AG20443 (cell line): ENCODE results near the gene IFNAR2.
"Not testable (repeated sequence)": the region's sequence is repeated elsewhere in the genome, so short reads cannot be mapped to it uniquely, and the experiment has no call there.

Experiments used
- DNase-seq: peaks from one replicate; pipeline ENCODE4 v3.0.0; 2012; ENCODE audit warnings: low spot score, mixed read lengths

Gene IFNAR2

GRCh38 chr21:33244082-33244778, 14.5 kb downstream of the IFNAR2 start:
- no peak for DNase-seq

- no peak for DNase-seq
These were observed 15.0 kb downstream of the IFNAR2 start for GRCh38 chr21:33244779-33245105.

GRCh38 chr21:33245289-33245918, 15.7 kb downstream of the IFNAR2 start:
- no peak for DNase-seq

- no peak for DNase-seq
These were observed 16.8 kb downstream of the IFNAR2 start for GRCh38 chr21:33246506-33246905.

- DNase-seq: no peak
These were observed 17.2 kb downstream of the IFNAR2 start for GRCh38 chr21:33246963-33247362.

- no peak for DNase-seq
These were observed 17.9 kb downstream of the IFNAR2 start for GRCh38 chr21:33247599-33247998.

GRCh38 chr21:33249331-33250002, 19.7 kb downstream of the IFNAR2 start:
- no peak for DNase-seq

- no peak for DNase-seq
These were observed 21.4 kb downstream of the IFNAR2 start for GRCh38 chr21:33251119-33251518.

GRCh38 chr21:33253382-33253781, 23.6 kb downstream of the IFNAR2 start:
- not testable (repeated sequence) for DNase-seq

- no peak for DNase-seq
These were observed 25.0 kb downstream of the IFNAR2 start for GRCh38 chr21:33254766-33255165.

- no peak for DNase-seq
These were observed 25.7 kb downstream of the IFNAR2 start for GRCh38 chr21:33255404-33255803.

- DNase-seq: no peak
These were observed 26.3 kb downstream of the IFNAR2 start for GRCh38 chr21:33256019-33256418.

GRCh38 chr21:33257094-33257803, 27.5 kb downstream of the IFNAR2 start:
- no peak for DNase-seq

- DNase-seq: no peak
These were observed 28.7 kb downstream of the IFNAR2 start for GRCh38 chr21:33258475-33258874.

- DNase-seq: no peak
These were observed 29.7 kb downstream of the IFNAR2 start for GRCh38 chr21:33259428-33259827.

- DNase-seq: no peak
These were observed 30.3 kb downstream of the IFNAR2 start for GRCh38 chr21:33259995-33260394.

GRCh38 chr21:33261635-33262034, 31.9 kb downstream of the IFNAR2 start:
- DNase-seq: no peak

GRCh38 chr21:33262921-33263320, 33.2 kb downstream of the IFNAR2 start:
- no peak for DNase-seq

GRCh38 chr21:33264561-33264960, 34.8 kb downstream of the IFNAR2 start:
- DNase-seq: no peak

GRCh38 chr21:33265664-33266049, 35.9 kb downstream of the IFNAR2 start:
- DNase-seq: no peak

GRCh38 chr21:33266050-33266788, 36.5 kb downstream of the IFNAR2 start, which contains the start of gene IL10RB:
TSS of gene IL10RB (plus strand) at chr21:33266367. CDS start at chr21:33266466, 99 bp downstream.
- DNase-seq: peak; percentile 98

- DNase-seq: no peak
These were observed 37.0 kb downstream of the IFNAR2 start for GRCh38 chr21:33266789-33267135.
